Ascending aorta (tissue), 2 donors: Measurements from ENCODE around the gene COL20A1. TPM values are rescaled to one million over a fixed set of nuclear protein-coding genes. Genes with fewer than 3 reads are reported as not detected.

Source experiments
- DNase-seq, 2 donors: peaks; one replicate each; pipeline ENCODE4 v3.0.0-alpha.2; 2019; ENCODE audit warnings: low spot score in 2 of 2
- H3K27ac ChIP-seq, 2 donors: fragments of 200-600 bp; sonication (generic); one replicate each; pipeline ENCODE4 v1.5.1; 2016 to 2017; ENCODE audit warnings: mild to moderate bottlenecking in 1 of 2
- H3K27me3 ChIP-seq: fragments of 200-600 bp; sonication (generic); one replicate; pipeline ENCODE4 v1.5.1; 2017
- H3K36me3 ChIP-seq, 2 donors: fragments of 200-600 bp; sonication (generic); one replicate each; pipeline ENCODE4 v1.5.1; 2016
- H3K4me1 ChIP-seq, 2 donors: fragments of 200-600 bp; sonication (generic); one replicate each; pipeline ENCODE4 v1.5.1; 2016 to 2017; ENCODE audit warnings: mild to moderate bottlenecking in 1 of 2
- H3K4me3 ChIP-seq, 2 donors: fragments of 200-600 bp; sonication (generic); one replicate each; pipeline ENCODE4 v1.5.1; 2016 to 2017; ENCODE audit warnings: mild to moderate bottlenecking in 1 of 2
- H3K9me3 ChIP-seq, 2 donors: fragments of 200-600 bp; sonication (generic); one replicate each; pipeline ENCODE4 v1.5.1; 2016
- intact Hi-C: fragments of 100-400 bp; cut with DNase I; formaldehyde crosslinking; loops from one replicate; pipeline ENCODE4 v1.15.1; 2023
- total RNA-seq: library from RNA; depleted of rRNA; stranded (reverse); fragments of >200 nt; gene quantifications from one replicate; pipeline ENCODE4 v1.1.0, GENCODE V29; 2016
- TF ChIP-seq, protein P1 (sequence below), 3 experiments: fragments of 200-600 bp in 2 of 3; fragments of 450-650 bp in 1 of 3; sonication (generic) in 2 of 3; IDR thresholded peaks; one replicate each; pipeline ENCODE4 v1.5.1; 2016 to 2019; ENCODE audit warnings: antibody characterized with exemption in 3 of 3, mild to moderate bottlenecking in 1 of 3, moderate library complexity in 1 of 3

Gene COL20A1
- total RNA-seq, 1 donor from 2014 or later: not detected

DNA sequence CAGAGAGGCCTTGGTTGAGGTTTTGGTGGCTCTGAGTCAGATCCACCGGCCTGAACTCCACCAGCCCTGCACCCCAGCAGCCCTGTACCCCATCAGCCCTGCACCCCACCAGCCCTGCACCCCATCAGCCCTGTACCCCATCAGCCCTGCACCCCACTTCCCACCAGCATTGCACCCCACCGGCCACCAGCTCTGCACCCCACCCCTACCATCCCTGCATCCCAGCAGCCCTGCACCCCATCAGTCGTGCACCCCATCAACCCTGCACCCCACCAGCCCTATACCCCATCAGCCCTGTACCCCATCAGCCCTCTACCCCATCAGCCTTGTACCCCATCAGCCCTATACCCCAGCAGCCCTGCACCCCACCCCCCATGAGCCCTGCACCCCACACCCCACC lies 82.5 kb downstream of the COL20A1 start:
- no peak overlapping the region for H3K4me3 ChIP-seq
- H3K36me3 ChIP-seq: no peaks in the 10 kb centered on the region
- H3K27me3 ChIP-seq: no peaks in the 10 kb centered on the region
- intact Hi-C loops: no loop called here
- no peak for DNase-seq
- no peak overlapping the region for H3K27ac ChIP-seq
- no peaks in the 10 kb centered on the region for H3K4me1 ChIP-seq
- no peaks in the 10 kb centered on the region for H3K9me3 ChIP-seq
- TF ChIP-seq, protein P1, sequence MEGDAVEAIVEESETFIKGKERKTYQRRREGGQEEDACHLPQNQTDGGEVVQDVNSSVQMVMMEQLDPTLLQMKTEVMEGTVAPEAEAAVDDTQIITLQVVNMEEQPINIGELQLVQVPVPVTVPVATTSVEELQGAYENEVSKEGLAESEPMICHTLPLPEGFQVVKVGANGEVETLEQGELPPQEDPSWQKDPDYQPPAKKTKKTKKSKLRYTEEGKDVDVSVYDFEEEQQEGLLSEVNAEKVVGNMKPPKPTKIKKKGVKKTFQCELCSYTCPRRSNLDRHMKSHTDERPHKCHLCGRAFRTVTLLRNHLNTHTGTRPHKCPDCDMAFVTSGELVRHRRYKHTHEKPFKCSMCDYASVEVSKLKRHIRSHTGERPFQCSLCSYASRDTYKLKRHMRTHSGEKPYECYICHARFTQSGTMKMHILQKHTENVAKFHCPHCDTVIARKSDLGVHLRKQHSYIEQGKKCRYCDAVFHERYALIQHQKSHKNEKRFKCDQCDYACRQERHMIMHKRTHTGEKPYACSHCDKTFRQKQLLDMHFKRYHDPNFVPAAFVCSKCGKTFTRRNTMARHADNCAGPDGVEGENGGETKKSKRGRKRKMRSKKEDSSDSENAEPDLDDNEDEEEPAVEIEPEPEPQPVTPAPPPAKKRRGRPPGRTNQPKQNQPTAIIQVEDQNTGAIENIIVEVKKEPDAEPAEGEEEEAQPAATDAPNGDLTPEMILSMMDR (IDR thresholded peaks at IDR 0.05): no peak

DNA sequence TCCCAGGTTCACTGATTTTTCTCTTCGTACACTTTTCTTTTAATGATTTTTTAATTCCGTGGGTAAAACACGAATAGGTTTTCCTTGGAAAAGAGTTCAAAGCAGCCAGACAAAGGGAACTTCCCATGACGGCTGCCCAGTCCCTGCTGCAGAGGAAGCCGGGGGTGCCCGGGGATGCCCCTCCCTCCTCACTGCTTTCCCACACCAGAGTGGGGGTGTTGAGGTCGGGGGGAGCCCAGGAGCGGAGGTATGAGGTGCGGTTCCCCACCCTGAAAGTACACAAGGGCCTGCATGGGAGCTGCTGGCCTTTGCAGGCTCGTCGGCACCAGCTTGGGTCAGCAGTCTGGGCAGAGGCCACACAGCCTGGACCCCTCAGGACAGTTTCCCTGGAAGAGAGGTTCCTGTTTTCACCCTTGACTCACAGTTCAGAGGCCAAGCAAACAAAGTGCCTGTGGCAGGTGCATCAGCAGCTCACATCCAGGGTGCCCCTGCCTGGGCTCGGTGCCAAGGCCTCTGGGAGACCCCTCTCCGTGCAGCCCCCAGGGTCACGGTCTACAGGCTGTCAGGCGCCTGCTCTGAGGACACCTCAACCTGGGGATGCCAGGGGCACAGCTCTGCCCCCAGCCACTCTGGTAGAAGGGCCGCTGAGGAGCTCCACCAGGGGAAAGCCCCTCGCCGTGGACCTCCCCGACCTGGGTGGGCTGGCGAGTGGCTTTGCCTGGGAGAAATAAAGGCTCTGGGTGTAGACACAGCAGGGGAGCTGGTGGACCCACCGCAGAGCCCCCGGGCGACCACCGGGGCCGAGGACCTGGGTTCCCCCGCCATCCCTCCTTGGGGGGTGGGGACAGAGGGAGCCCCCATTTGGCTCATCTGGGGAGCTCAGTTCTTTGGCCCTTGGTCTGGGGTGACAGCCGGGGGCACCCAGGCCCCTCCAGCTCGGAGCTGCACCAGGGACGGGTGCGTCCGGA lies 83.6 kb downstream of the COL20A1 start:
- intact Hi-C loops: no loop called here
- Histone ChIP-seq H3K36me3 (no peaks in the 10 kb centered on the region), H3K27ac (no peak overlapping the region), H3K9me3 (no peaks in the 10 kb centered on the region), H3K4me1 (no peaks in the 10 kb centered on the region), H3K27me3 (no peaks in the 10 kb centered on the region), H3K4me3 (no peak overlapping the region)
- no peak for DNase-seq
- TF ChIP-seq, protein P1 (IDR thresholded peaks at IDR 0.05): no peak

DNA sequence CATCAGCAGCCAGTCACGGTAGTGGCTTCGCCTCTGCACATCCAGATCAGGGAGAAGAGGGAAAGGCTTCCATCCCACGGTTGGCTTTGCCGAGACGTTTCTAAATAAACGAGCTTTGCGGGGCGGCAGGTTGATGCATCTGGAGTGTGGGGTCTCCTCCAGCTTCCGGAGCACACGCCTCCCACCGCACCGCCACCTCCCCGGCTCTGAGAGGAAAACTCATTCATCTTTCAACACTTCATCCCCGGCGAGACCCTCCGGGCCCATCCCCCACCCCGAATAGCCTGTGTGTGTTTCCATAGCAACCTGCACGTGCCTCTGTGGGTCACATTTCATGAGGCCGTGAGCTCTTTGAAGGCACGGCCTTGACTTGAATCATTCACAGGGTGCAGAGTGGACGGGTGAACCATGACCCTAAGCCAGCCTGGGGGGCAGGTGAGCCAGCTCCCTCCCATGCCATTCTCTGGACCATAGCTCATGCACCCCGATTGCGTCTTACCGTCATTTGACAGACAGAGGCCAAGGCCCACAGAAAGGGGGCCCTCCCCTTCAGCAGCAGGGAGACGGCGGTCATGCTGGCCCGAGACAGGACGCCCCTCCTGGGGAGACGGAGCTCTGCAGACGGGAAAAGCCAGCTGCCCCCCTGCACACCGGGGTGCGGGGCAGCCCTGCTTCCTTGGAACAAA lies 84.4 kb downstream of the COL20A1 start:
- Histone ChIP-seq H3K4me1 (no peaks in the 10 kb centered on the region), H3K9me3 (no peaks in the 10 kb centered on the region), H3K27ac (no peak overlapping the region), H3K36me3 (no peaks in the 10 kb centered on the region), H3K4me3 (no peak overlapping the region), H3K27me3 (no peaks in the 10 kb centered on the region)
- no peak for DNase-seq
- intact Hi-C loops: no loop called here
- TF ChIP-seq, protein P1 (IDR thresholded peaks at IDR 0.05): no peak

DNA sequence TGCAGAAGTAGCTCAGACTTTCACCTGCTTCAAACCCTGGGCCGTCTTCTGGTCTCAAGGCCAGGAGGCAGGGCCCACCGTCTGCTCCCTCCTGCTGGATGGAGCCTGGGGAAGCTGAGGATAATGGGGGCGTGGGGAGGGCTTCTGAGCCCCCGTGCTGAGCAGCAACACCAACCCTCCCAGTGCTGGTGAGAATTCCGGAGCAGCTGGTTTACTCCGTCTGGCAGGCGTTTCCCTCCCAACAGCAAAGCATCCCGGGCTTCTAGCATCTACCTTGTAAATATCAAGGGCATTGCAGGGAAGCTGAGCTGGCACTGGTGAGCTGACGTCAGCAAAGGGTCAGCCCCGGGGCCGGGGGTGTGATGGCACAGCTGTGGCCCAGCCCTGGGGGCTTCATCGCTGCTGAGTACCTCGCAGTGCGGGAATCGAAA lies 85.0 kb downstream of the COL20A1 start:
- intact Hi-C loops: no loop called here
- Histone ChIP-seq H3K36me3 (no peaks in the 10 kb centered on the region), H3K4me3 (no peak overlapping the region), H3K4me1 (no peaks in the 10 kb centered on the region), H3K27me3 (no peaks in the 10 kb centered on the region), H3K9me3 (no peaks in the 10 kb centered on the region), H3K27ac (no peak overlapping the region)
- DNase-seq: no peak
- TF ChIP-seq, protein P1 (IDR thresholded peaks at IDR 0.05): no peak

DNA sequence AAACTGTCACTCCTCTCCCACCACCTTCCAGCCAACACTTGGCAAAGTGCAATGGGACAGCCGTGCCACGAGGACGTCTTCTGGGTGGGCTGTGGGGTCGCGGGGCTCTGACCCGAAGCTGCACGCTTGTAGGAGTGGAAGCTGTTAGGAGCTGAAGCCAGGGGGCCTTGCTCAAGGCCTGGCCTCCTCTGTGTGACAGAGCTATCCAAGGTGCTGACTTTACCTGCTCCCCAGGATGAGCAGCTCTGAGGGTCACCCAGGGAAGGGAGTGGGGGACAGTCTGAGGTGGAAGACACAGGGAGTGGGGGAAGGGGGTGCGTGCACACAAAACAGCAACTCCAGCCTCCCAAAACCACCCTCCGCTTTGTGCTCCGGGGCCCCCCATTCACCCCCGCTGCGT lies 85.6 kb downstream of the COL20A1 start:
- Histone ChIP-seq H3K9me3 (no peaks in the 10 kb centered on the region), H3K4me1 (no peaks in the 10 kb centered on the region), H3K36me3 (no peaks in the 10 kb centered on the region), H3K4me3 (no peak overlapping the region), H3K27ac (no peak overlapping the region), H3K27me3 (no peaks in the 10 kb centered on the region)
- DNase-seq: no peak
- TF ChIP-seq, protein P1 (IDR thresholded peaks at IDR 0.05): no peak
- intact Hi-C loops: no loop called here
